Smooth muscle cell (in vitro differentiated cells): ENCODE measurements around the gene PON3. TPM values are rescaled to one million over a fixed set of nuclear protein-coding genes. Genes with fewer than 3 reads are reported as not detected.

ENCODE experiments used
- DNase-seq: peaks from one replicate; lab custom pipeline; 2025; ENCODE audit not compliant: unreplicated experiment; lab: John Stamatoyannopoulos, UW
- H2AFZ ChIP-seq: fragments of 200-600 bp; sonication (generic); 2 replicates; pipeline ENCODE4 v1.6.0; 2016; ENCODE audit warnings: antibody characterized with exemption, low read depth, mild to moderate bottlenecking
- H3F3A ChIP-seq: fragments of 200-600 bp; sonication (generic); 2 replicates; pipeline ENCODE4 v1.6.0; 2017; ENCODE audit warnings: antibody characterized with exemption, low read depth
- H3K27ac ChIP-seq: fragments of 200-600 bp; sonication (generic); 2 replicates; pipeline ENCODE4 v1.5.1; 2016; ENCODE audit warnings: low read depth, mild to moderate bottlenecking
- H3K27me3 ChIP-seq: fragments of 200-600 bp; sonication (generic); 2 replicates; pipeline ENCODE4 v1.6.1; 2016; ENCODE audit warnings: low read depth, mild to moderate bottlenecking
- H3K36me3 ChIP-seq: fragments of 200-600 bp; sonication (generic); 2 replicates; pipeline ENCODE4 v1.5.1; 2016; ENCODE audit warnings: low read depth
- H3K4me1 ChIP-seq: fragments of 200-600 bp; sonication (generic); 2 replicates; pipeline ENCODE4 v1.5.1; 2016; ENCODE audit warnings: low read depth
- H3K4me2 ChIP-seq: fragments of 200-600 bp; sonication (generic); 2 replicates; pipeline ENCODE4 v1.6.0; 2016; ENCODE audit warnings: mild to moderate bottlenecking
- H3K4me3 ChIP-seq: fragments of 200-600 bp; sonication (generic); 2 replicates; pipeline ENCODE4 v1.5.1; 2016; ENCODE audit warnings: mild to moderate bottlenecking
- H3K79me2 ChIP-seq: fragments of 200-600 bp; sonication (generic); 2 replicates; pipeline ENCODE4 v1.6.0; 2016; ENCODE audit warnings: low read depth, mild to moderate bottlenecking
- H3K9ac ChIP-seq: fragments of 200-600 bp; sonication (generic); 2 replicates; pipeline ENCODE4 v1.6.0; 2016; ENCODE audit warnings: low read depth
- H3K9me3 ChIP-seq: fragments of 200-600 bp; sonication (generic); replicated peaks from 2 replicates; pipeline ENCODE4 v1.5.1; 2016; ENCODE audit warnings: low read depth
- H4K20me1 ChIP-seq: fragments of 200-600 bp; sonication (generic); 2 replicates; pipeline ENCODE4 v1.6.0; 2016; ENCODE audit warnings: low read depth
- WGBS: methylation state at CpG from one replicate; pipeline ENCODE4 v1.1.7; 2016; ENCODE audit warnings: low lambda C conversion rate; 5-methylcytosine and 5-hydroxymethylcytosine counted together
- polyA plus RNA-seq: library from polyadenylated mRNA; unstranded; fragments of >200 nt; fragmentation: Nextera tagmentation; extraction: Ambion mirVana; gene quantifications from 2 replicates; pipeline ENCODE4 v1.2.1, GENCODE V29; 2016
- total RNA-seq: library from RNA; depleted of rRNA; stranded (reverse); fragments of >200 nt; gene quantifications from 2 replicates; pipeline ENCODE4 v1.2.3, GENCODE V29; 2014
- TF ChIP-seq, protein P1 (sequence below): fragments of 200-600 bp; sonication (generic); IDR thresholded peaks from 2 replicates; pipeline ENCODE4 v1.5.1; 2017; ENCODE audit warnings: borderline replicate concordance, mild to moderate bottlenecking, antibody characterized with exemption; ENCODE audit not compliant: insufficient read depth, poor library complexity, severe bottlenecking

The PON3 gene
- total and polyA plus RNA-seq, 2 experiments from 2014 or later = not detected

DNA sequence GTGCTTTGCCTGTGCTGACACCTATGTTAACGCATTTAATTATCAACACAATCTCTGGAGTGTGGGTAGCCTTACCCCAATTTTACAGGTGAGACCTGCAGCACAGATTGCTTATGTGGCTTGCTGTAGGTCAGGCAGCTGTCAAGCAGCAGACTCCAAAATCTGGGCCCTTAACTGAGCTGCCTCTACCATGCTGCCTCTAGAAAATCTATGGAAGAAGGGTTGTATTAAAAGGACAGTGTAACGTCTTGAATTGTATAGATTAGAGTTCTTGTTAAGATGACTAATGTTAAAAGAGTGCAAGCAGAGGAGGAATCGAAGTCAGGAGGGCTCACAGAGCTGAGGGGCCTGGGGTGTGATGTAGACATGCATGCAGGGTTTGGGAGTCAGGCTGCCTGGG lies 1.2 kb upstream of the PON3 start:
- no peaks in the 10 kb centered on the region for H3K27me3 ChIP-seq
- H3K4me3 ChIP-seq = no peak overlapping the region
- H3K36me3 ChIP-seq = no peaks in the 10 kb centered on the region
- 57% methylated on average over 3 of the region's 3 CpGs for WGBS
- H3F3A ChIP-seq = no peaks in the 10 kb centered on the region
- H3K4me1 ChIP-seq = no peaks in the 10 kb centered on the region
- no peak overlapping the region for H3K4me2 ChIP-seq
- no peak overlapping the region for H3K9ac ChIP-seq
- TF ChIP-seq, protein P1, sequence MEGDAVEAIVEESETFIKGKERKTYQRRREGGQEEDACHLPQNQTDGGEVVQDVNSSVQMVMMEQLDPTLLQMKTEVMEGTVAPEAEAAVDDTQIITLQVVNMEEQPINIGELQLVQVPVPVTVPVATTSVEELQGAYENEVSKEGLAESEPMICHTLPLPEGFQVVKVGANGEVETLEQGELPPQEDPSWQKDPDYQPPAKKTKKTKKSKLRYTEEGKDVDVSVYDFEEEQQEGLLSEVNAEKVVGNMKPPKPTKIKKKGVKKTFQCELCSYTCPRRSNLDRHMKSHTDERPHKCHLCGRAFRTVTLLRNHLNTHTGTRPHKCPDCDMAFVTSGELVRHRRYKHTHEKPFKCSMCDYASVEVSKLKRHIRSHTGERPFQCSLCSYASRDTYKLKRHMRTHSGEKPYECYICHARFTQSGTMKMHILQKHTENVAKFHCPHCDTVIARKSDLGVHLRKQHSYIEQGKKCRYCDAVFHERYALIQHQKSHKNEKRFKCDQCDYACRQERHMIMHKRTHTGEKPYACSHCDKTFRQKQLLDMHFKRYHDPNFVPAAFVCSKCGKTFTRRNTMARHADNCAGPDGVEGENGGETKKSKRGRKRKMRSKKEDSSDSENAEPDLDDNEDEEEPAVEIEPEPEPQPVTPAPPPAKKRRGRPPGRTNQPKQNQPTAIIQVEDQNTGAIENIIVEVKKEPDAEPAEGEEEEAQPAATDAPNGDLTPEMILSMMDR = no peak
- no peak overlapping the region for H2AFZ ChIP-seq
- H3K79me2 ChIP-seq = no peaks in the 10 kb centered on the region
- no peaks in the 10 kb centered on the region for H3K9me3 ChIP-seq
- no peaks in the 10 kb centered on the region for H4K20me1 ChIP-seq
- no peak for DNase-seq
- H3K27ac ChIP-seq = no peak overlapping the region

DNA sequence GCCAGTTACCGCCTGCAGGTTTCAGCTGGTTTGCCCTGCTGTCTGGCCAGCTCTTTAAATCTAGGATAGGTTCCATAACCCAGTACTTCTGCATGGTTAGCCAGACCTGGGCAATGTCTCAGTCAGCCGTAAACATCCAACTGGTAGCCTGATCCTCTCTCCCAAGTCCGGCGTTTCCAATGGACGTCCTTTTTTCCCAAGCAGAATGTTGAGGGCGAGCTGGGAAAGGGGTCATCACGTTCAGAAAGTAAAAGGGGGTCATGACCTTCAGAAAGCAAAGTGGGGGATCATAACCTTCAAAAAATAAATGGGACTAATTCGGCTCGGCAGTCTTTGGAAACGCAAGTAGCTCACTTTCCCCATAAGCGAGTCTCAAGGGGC lies 430 bp downstream of the PON3 start:
- no peaks in the 10 kb centered on the region for H4K20me1 ChIP-seq
- H3K9me3 ChIP-seq = no peaks in the 10 kb centered on the region
- 89% methylated on average over 11 of the region's 11 CpGs for WGBS
- H3K9ac ChIP-seq = no peak overlapping the region
- DNase-seq = no peak
- H2AFZ ChIP-seq = no peak overlapping the region
- no peaks in the 10 kb centered on the region for H3K36me3 ChIP-seq
- no peak overlapping the region for H3K4me3 ChIP-seq
- H3K79me2 ChIP-seq = no peaks in the 10 kb centered on the region
- no peaks in the 10 kb centered on the region for H3F3A ChIP-seq
- no peaks in the 10 kb centered on the region for H3K27me3 ChIP-seq
- no peak overlapping the region for H3K4me2 ChIP-seq
- TF ChIP-seq, protein P1 = no peak
- H3K4me1 ChIP-seq = no peaks in the 10 kb centered on the region
- H3K27ac ChIP-seq = no peak overlapping the region

DNA sequence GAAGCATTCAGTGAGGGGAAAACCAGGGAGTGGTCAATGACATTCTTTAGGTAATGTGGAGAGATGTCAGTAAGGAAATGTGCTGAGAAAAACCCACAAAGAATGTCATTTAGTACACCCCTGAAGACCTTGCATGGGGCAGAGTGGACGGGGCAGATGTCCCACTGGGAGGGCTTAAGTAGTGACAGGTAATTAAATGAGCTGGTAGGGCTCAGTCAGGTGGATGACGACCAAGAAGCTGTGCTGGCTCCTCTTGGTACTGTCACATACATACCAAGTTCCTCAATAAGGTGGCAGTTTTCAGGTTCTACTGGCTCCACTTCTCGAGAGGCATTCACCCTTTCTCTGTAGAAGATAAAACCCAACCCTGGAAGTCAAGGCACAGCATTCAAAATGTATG lies 1.8 kb downstream of the PON3 start:
- H2AFZ ChIP-seq = no peak overlapping the region
- no peak overlapping the region for H3K4me3 ChIP-seq
- H3K27me3 ChIP-seq = no peaks in the 10 kb centered on the region
- H3K4me2 ChIP-seq = no peak overlapping the region
- no peaks in the 10 kb centered on the region for H3F3A ChIP-seq
- WGBS = 84% methylated on average over 3 of the region's 3 CpGs
- no peaks in the 10 kb centered on the region for H3K9me3 ChIP-seq
- TF ChIP-seq, protein P1 = no peak
- H3K79me2 ChIP-seq = no peaks in the 10 kb centered on the region
- H3K36me3 ChIP-seq = no peaks in the 10 kb centered on the region
- no peaks in the 10 kb centered on the region for H3K4me1 ChIP-seq
- no peaks in the 10 kb centered on the region for H4K20me1 ChIP-seq
- no peak overlapping the region for H3K27ac ChIP-seq
- no peak overlapping the region for H3K9ac ChIP-seq
- no peak for DNase-seq

DNA sequence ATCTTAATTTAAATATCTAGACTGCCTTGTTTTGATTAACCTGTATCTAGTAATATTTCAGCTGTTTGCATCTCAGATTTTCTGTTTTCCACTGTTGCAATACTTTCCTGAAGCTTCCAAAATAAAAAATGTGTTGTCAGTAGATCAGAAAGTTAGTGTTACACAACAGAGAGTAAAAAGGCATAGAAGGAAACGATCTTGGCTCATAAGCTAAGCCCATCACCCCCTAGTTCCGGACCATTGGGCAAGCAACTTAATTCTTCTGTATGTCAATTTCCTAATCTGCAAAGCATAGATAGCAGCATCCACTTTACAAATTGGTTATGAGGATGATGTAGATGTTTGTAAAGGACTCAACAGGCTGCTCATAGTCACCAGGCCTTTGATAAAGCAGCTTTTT lies 4.4 kb downstream of the PON3 start:
- H3K4me3 ChIP-seq = no peak overlapping the region
- H3K4me2 ChIP-seq = no peak overlapping the region
- no peaks in the 10 kb centered on the region for H3K4me1 ChIP-seq
- no peaks in the 10 kb centered on the region for H3K79me2 ChIP-seq
- H4K20me1 ChIP-seq = no peaks in the 10 kb centered on the region
- H3K36me3 ChIP-seq = no peaks in the 10 kb centered on the region
- H3K9ac ChIP-seq = no peak overlapping the region
- DNase-seq = no peak
- no peak overlapping the region for H3K27ac ChIP-seq
- no peaks in the 10 kb centered on the region for H3F3A ChIP-seq
- H3K9me3 ChIP-seq = no peaks in the 10 kb centered on the region
- WGBS = 48% methylated on average over 2 of the region's 2 CpGs
- no peaks in the 10 kb centered on the region for H3K27me3 ChIP-seq
- H2AFZ ChIP-seq = no peak overlapping the region
- TF ChIP-seq, protein P1 = no peak
